Measurements from ENCODE around the gene CFAP410. TPM values are rescaled to one million over a fixed set of nuclear protein-coding genes. Genes with fewer than 3 reads are reported as not detected.

CFAP410 gene
- total RNA-seq, 1 donor from 2014 or later: 20.2 TPM

- peaks cover 57% of the 10 kb centered on the region for H3K27me3 ChIP-seq (ENCODE audit: control insufficient read depth, insufficient read depth, low read length)
These were observed 11.7 kb upstream of the CFAP410 start for GRCh38 chr21:44350773-44351481.

GRCh38 chr21:44349847-44350772 lies 10.9 kb upstream of the CFAP410 start:
- TF ChIP-seq, protein P1, sequence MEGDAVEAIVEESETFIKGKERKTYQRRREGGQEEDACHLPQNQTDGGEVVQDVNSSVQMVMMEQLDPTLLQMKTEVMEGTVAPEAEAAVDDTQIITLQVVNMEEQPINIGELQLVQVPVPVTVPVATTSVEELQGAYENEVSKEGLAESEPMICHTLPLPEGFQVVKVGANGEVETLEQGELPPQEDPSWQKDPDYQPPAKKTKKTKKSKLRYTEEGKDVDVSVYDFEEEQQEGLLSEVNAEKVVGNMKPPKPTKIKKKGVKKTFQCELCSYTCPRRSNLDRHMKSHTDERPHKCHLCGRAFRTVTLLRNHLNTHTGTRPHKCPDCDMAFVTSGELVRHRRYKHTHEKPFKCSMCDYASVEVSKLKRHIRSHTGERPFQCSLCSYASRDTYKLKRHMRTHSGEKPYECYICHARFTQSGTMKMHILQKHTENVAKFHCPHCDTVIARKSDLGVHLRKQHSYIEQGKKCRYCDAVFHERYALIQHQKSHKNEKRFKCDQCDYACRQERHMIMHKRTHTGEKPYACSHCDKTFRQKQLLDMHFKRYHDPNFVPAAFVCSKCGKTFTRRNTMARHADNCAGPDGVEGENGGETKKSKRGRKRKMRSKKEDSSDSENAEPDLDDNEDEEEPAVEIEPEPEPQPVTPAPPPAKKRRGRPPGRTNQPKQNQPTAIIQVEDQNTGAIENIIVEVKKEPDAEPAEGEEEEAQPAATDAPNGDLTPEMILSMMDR (IDR thresholded peaks at IDR 0.05; ENCODE audit: insufficient read depth, low read length, poor library complexity, severe bottlenecking): no peak
- peaks cover 56% of the 10 kb centered on the region for H3K27me3 ChIP-seq (ENCODE audit: control insufficient read depth, insufficient read depth, low read length)
- H3K36me3 ChIP-seq (ENCODE audit: control insufficient read depth, insufficient read depth, low read length): no peaks in the 10 kb centered on the region
- no peak for DNase-seq (ENCODE audit: low read depth)
- no peak overlapping the region for H3K4me3 ChIP-seq (ENCODE audit: low read depth, low read length)

More at GRCh38 chr21:44350773-44351481, 11.7 kb upstream of the CFAP410 start:
- H3K4me3 ChIP-seq (ENCODE audit: low read depth, low read length): no peak overlapping the region
- DNase-seq (ENCODE audit: low read depth): no peak
- TF ChIP-seq, protein P1 (IDR thresholded peaks at IDR 0.05; ENCODE audit: insufficient read depth, low read length, poor library complexity, severe bottlenecking): no peak
- no peaks in the 10 kb centered on the region for H3K36me3 ChIP-seq (ENCODE audit: control insufficient read depth, insufficient read depth, low read length)

GRCh38 chr21:44349416-44349846 lies 10.2 kb upstream of the CFAP410 start:
- TF ChIP-seq, protein P1 (IDR thresholded peaks at IDR 0.05; ENCODE audit: insufficient read depth, low read length, poor library complexity, severe bottlenecking): no peak
- DNase-seq (ENCODE audit: low read depth): no peak
- peaks cover 51% of the 10 kb centered on the region for H3K27me3 ChIP-seq (ENCODE audit: control insufficient read depth, insufficient read depth, low read length)
- H3K36me3 ChIP-seq (ENCODE audit: control insufficient read depth, insufficient read depth, low read length): no peaks in the 10 kb centered on the region
- H3K4me3 ChIP-seq (ENCODE audit: low read depth, low read length): no peak overlapping the region

DNA sequence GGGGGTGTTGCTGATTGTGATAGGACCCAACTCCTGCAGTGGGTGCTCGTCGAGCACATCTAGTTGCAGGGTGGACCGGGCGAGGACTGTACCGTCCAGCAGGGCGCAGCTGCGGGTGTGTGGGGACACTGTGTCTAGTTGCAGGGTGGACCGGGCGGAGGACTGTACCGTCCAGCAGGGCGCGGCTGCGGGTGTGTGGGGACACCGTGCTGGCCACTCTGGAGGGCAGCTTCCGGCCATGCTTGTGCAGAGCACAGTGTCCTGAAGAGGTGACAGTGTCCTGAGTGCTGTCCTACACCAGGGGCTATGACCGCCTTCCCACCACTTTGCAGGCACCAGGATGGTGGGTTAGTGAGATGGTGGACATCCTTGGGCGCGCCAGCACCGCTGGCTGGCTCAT lies 9.7 kb upstream of the CFAP410 start:
- H3K27me3 ChIP-seq (ENCODE audit: control insufficient read depth, insufficient read depth, low read length): peaks cover 51% of the 10 kb centered on the region
- no peak overlapping the region for H3K4me3 ChIP-seq (ENCODE audit: low read depth, low read length)
- TF ChIP-seq, protein P1 (IDR thresholded peaks at IDR 0.05; ENCODE audit: insufficient read depth, low read length, poor library complexity, severe bottlenecking): no peak
- no peaks in the 10 kb centered on the region for H3K36me3 ChIP-seq (ENCODE audit: control insufficient read depth, insufficient read depth, low read length)
- DNase-seq (ENCODE audit: low read depth): no peak

GRCh38 chr21:44347911-44348451 lies 8.8 kb upstream of the CFAP410 start:
- Histone ChIP-seq H3K4me3 (ENCODE audit: low read depth, low read length) (no peak overlapping the region), H3K36me3 (ENCODE audit: control insufficient read depth, insufficient read depth, low read length) (no peaks in the 10 kb centered on the region), H3K27me3 (ENCODE audit: control insufficient read depth, insufficient read depth, low read length) (peaks cover 47% of the 10 kb centered on the region)
- DNase-seq (ENCODE audit: low read depth): no peak
- TF ChIP-seq, protein P1 (IDR thresholded peaks at IDR 0.05; ENCODE audit: insufficient read depth, low read length, poor library complexity, severe bottlenecking): no peak
